Superior temporal gyrus (tissue), 1 donor: ENCODE measurements around the gene MRC2.
"Not testable (repeated sequence)": the region's sequence is repeated elsewhere in the genome, so short reads cannot be mapped to it uniquely, and the experiment has no call there.

ENCODE experiments used
- DNase-seq: peaks from one replicate; pipeline ENCODE4 v3.0.0-alpha.2; 2016; ENCODE audit errors: extremely low spot score

The MRC2 gene

GRCh38 chr17:62678214-62678919, 50.9 kb downstream of the MRC2 start:
- DNase-seq = no peak

GRCh38 chr17:62679866-62680377, 52.5 kb downstream of the MRC2 start:
- DNase-seq = no peak

- DNase-seq = no peak
Observed at GRCh38 chr17:62680541-62681052, 53.1 kb downstream of the MRC2 start.

- no peak for DNase-seq
Observed at GRCh38 chr17:62681061-62681938, 53.8 kb downstream of the MRC2 start.

GRCh38 chr17:62681939-62682381, 54.5 kb downstream of the MRC2 start:
- DNase-seq = no peak

- DNase-seq = no peak
Observed at GRCh38 chr17:62684179-62684578, 56.7 kb downstream of the MRC2 start.

GRCh38 chr17:62687997-62688396, 60.5 kb downstream of the MRC2 start:
- no peak for DNase-seq

GRCh38 chr17:62688398-62689160, 61.1 kb downstream of the MRC2 start:
- no peak for DNase-seq

GRCh38 chr17:62689441-62690167, 62.1 kb downstream of the MRC2 start:
- no peak for DNase-seq

- DNase-seq = no peak
Observed at GRCh38 chr17:62690168-62690897, 62.9 kb downstream of the MRC2 start.

- not testable (repeated sequence) for DNase-seq
Observed at GRCh38 chr17:62691589-62691915, 64.1 kb downstream of the MRC2 start.

GRCh38 chr17:62692159-62692651, 64.7 kb downstream of the MRC2 start:
- no peak for DNase-seq

GRCh38 chr17:62692721-62693431, 65.4 kb downstream of the MRC2 start:
- no peak for DNase-seq

GRCh38 chr17:62693616-62694409, 66.3 kb downstream of the MRC2 start:
- DNase-seq = no peak

GRCh38 chr17:62695093-62695738, 67.7 kb downstream of the MRC2 start:
- not testable (repeated sequence) for DNase-seq

- DNase-seq = no peak
Observed at GRCh38 chr17:62696256-62696655, 68.8 kb downstream of the MRC2 start.

GRCh38 chr17:62696726-62697490, 69.4 kb downstream of the MRC2 start:
- DNase-seq = no peak

GRCh38 chr17:62698459-62698858, 71.0 kb downstream of the MRC2 start:
- not testable (repeated sequence) for DNase-seq
